ENCODE data around the gene AKIRIN2. TPM values are rescaled to one million over a fixed set of nuclear protein-coding genes. Genes with fewer than 3 reads are reported as not detected.

The AKIRIN2 gene
- total and polyA plus RNA-seq, 2 of the 13 experiments (the other 11 are each of a cell fraction or from before 2014, with no cell fraction given) = 15.6 to 23.4 TPM

DNA sequence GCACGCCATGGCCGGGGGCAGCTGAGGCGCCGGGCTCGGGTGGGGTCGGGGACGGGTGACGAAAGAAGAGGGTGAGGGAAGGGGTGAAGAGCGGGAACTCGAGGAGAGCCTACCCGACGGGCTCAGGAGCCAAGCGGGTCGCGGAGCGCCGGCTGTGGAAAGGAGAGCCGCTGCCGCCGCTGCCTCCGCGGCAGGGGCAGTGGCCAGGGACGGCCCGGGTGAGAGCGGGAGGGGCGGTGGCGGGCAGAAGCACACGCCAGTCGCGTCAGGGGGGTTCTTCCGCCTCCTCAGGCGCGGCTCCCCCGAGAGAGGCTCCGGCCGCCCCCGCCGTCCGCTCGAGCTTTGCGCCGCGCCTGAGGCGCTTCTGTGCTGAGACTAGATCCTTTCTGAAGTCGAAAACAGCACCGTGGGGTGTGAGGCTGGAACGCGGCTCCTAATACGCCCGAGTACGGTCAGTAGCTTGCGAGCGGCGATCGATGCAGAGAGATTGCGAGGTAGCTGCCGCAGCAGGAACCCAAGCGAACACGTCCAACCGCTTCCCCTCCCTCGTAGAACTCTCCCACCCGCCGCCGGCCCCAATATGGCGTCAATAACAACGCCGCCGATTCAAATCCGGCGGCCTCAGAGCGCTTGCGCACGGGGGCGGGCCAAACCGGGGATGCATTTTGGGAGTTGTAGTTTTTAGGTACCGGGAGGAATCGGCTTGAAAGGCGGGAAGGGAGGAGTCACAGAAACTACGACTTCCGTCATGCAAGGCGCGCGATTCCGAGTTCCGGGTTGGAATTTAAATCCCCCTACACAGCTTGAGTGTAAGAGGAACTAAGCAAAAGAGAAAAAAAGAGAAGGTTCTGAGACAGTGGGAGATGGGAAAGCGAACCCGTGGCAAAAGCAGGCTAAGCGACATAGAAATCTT, at the start of gene AKIRIN2 (continued):
- TF ChIP-seq, protein P1, sequence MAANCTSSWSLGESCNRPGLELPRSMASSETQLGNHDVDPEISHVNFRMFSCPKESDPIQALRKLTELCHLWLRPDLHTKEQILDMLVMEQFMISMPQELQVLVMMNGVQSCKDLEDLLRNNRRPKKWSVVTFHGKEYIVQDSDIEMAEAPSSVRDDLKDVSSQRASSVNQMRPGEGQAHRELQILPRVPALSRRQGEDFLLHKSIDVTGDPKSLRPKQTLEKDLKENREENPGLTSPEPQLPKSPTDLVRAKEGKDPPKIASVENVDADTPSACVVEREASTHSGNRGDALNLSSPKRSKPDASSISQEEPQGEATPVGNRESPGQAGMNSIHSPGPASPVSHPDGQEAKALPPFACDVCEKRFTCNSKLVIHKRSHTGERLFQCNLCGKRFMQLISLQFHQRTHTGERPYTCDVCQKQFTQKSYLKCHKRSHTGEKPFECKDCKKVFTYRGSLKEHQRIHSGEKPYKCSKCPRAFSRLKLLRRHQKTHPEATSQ (CRISPR knock-in tag; IDR thresholded peaks at IDR 0.05; ENCODE audit: borderline replicate concordance) = peak; percentile 78; the same call in 1 of the 2 replicates
- TF ChIP-seq, protein P2, sequence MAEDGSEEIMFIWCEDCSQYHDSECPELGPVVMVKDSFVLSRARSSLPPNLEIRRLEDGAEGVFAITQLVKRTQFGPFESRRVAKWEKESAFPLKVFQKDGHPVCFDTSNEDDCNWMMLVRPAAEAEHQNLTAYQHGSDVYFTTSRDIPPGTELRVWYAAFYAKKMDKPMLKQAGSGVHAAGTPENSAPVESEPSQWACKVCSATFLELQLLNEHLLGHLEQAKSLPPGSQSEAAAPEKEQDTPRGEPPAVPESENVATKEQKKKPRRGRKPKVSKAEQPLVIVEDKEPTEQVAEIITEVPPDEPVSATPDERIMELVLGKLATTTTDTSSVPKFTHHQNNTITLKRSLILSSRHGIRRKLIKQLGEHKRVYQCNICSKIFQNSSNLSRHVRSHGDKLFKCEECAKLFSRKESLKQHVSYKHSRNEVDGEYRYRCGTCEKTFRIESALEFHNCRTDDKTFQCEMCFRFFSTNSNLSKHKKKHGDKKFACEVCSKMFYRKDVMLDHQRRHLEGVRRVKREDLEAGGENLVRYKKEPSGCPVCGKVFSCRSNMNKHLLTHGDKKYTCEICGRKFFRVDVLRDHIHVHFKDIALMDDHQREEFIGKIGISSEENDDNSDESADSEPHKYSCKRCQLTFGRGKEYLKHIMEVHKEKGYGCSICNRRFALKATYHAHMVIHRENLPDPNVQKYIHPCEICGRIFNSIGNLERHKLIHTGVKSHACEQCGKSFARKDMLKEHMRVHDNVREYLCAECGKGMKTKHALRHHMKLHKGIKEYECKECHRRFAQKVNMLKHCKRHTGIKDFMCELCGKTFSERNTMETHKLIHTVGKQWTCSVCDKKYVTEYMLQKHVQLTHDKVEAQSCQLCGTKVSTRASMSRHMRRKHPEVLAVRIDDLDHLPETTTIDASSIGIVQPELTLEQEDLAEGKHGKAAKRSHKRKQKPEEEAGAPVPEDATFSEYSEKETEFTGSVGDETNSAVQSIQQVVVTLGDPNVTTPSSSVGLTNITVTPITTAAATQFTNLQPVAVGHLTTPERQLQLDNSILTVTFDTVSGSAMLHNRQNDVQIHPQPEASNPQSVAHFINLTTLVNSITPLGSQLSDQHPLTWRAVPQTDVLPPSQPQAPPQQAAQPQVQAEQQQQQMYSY (CRISPR knock-in tag; IDR thresholded peaks at IDR 0.05) = no peak
- 0 out of 2 replicates have a peak, but pooled peaks have one; percentile 6 for TF ChIP-seq BCL6 (CRISPR knock-in tag; IDR thresholded peaks at IDR 0.05)
- no peak; the same call in 1 of the 2 replicates for TF ChIP-seq BRD4 (CRISPR knock-in tag; IDR thresholded peaks at IDR 0.05)
- TF ChIP-seq, protein P3, sequence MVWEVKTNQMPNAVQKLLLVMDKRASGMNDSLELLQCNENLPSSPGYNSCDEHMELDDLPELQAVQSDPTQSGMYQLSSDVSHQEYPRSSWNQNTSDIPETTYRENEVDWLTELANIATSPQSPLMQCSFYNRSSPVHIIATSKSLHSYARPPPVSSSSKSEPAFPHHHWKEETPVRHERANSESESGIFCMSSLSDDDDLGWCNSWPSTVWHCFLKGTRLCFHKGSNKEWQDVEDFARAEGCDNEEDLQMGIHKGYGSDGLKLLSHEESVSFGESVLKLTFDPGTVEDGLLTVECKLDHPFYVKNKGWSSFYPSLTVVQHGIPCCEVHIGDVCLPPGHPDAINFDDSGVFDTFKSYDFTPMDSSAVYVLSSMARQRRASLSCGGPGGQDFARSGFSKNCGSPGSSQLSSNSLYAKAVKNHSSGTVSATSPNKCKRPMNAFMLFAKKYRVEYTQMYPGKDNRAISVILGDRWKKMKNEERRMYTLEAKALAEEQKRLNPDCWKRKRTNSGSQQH (CRISPR knock-in tag; IDR thresholded peaks at IDR 0.05; ENCODE audit: low read depth) = peak; percentile 90
- TF ChIP-seq RXRB (CRISPR knock-in tag; IDR thresholded peaks at IDR 0.05; ENCODE audit: borderline replicate concordance) = peak; percentile 21; the same call in 1 of the 2 replicates
- no peak for TF ChIP-seq NCOA1 (CRISPR knock-in tag; IDR thresholded peaks at IDR 0.05)
- no peak for TF ChIP-seq CHD4 (IDR thresholded peaks at IDR 0.05; ENCODE audit: borderline replicate concordance, low read length)
- TF ChIP-seq, protein P4, sequence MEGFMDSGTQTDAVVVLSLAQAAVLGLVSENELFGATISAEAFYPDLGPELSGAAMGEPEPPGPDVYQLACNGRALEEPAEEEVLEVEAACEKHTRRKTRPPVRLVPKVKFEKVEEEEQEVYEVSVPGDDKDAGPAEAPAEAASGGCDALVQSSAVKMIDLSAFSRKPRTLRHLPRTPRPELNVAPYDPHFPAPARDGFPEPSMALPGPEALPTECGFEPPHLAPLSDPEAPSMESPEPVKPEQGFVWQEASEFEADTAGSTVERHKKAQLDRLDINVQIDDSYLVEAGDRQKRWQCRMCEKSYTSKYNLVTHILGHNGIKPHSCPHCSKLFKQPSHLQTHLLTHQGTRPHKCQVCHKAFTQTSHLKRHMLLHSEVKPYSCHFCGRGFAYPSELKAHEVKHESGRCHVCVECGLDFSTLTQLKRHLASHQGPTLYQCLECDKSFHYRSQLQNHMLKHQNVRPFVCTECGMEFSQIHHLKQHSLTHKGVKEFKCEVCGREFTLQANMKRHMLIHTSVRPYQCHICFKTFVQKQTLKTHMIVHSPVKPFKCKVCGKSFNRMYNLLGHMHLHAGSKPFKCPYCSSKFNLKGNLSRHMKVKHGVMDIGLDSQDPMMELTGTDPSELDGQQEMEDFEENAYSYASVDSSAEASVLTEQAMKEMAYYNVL (CRISPR knock-in tag; IDR thresholded peaks at IDR 0.05; ENCODE audit: borderline replicate concordance) = 0 out of 2 replicates have a peak, but pooled peaks have one; percentile 32
- TF ChIP-seq ZNF570 (CRISPR knock-in tag; IDR thresholded peaks at IDR 0.05; ENCODE audit: borderline replicate concordance) = no peak
- TF ChIP-seq, protein P5, sequence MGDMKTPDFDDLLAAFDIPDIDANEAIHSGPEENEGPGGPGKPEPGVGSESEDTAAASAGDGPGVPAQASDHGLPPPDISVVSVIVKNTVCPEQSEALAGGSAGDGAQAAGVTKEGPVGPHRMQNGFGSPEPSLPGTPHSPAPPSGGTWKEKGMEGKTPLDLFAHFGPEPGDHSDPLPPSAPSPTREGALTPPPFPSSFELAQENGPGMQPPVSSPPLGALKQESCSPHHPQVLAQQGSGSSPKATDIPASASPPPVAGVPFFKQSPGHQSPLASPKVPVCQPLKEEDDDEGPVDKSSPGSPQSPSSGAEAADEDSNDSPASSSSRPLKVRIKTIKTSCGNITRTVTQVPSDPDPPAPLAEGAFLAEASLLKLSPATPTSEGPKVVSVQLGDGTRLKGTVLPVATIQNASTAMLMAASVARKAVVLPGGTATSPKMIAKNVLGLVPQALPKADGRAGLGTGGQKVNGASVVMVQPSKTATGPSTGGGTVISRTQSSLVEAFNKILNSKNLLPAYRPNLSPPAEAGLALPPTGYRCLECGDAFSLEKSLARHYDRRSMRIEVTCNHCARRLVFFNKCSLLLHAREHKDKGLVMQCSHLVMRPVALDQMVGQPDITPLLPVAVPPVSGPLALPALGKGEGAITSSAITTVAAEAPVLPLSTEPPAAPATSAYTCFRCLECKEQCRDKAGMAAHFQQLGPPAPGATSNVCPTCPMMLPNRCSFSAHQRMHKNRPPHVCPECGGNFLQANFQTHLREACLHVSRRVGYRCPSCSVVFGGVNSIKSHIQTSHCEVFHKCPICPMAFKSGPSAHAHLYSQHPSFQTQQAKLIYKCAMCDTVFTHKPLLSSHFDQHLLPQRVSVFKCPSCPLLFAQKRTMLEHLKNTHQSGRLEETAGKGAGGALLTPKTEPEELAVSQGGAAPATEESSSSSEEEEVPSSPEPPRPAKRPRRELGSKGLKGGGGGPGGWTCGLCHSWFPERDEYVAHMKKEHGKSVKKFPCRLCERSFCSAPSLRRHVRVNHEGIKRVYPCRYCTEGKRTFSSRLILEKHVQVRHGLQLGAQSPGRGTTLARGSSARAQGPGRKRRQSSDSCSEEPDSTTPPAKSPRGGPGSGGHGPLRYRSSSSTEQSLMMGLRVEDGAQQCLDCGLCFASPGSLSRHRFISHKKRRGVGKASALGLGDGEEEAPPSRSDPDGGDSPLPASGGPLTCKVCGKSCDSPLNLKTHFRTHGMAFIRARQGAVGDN (CRISPR knock-in tag; IDR thresholded peaks at IDR 0.05) = peak; percentile 82
- TF ChIP-seq ZSCAN21 (CRISPR knock-in tag; IDR thresholded peaks at IDR 0.05; ENCODE audit: borderline replicate concordance) = peak; percentile 21; the same call in 1 of the 2 replicates
- peak; percentile 64 for TF ChIP-seq ZNF605 (CRISPR knock-in tag; IDR thresholded peaks at IDR 0.05)
- peak; percentile 53; the same call in 1 of the 2 replicates for TF ChIP-seq ZNF350 (CRISPR knock-in tag; IDR thresholded peaks at IDR 0.05; ENCODE audit: borderline replicate concordance, low read depth)
